ENCODE measurements around the gene RGL1. TPM values are rescaled to one million over a fixed set of nuclear protein-coding genes. Genes with fewer than 3 reads are reported as not detected.

RGL1 gene
- total RNA-seq, 1 experiment from 2014 or later: 34.5 TPM

GRCh38 chr1:183881387-183882131 lies 76.6 kb downstream of the RGL1 start:
- peaks cover 77% of the 10 kb centered on the region for H3K36me3 Mint-ChIP-seq (ENCODE audit: insufficient read depth, unreplicated experiment)
- ChIA-PET CTCF (interaction anchor here (0.8 to 1.5 kb wide), 2 partner anchors 11 to 34 kb away, joined by 3 to 4 read pairs; no protein-coding TSS in a partner anchor), POLR2A (interaction anchor here (0.5 kb wide), 1 partner anchor 44 kb away, joined by 3 read pairs; no protein-coding TSS in a partner anchor)
- H3K27ac Mint-ChIP-seq (ENCODE audit: unreplicated experiment): peak overlapping the region; percentile 97
- Histone ChIP-seq H3K4me1 (peaks cover 48% of the 10 kb centered on the region), H3K9me3 (no peaks in the 10 kb centered on the region), H3K27me3 (replicated peaks; ENCODE audit: control insufficient read depth, insufficient read depth, low read length) (no peaks in the 10 kb centered on the region), H3K4me3 (ENCODE audit: low read depth, low read length) (no peak overlapping the region), H3K36me3 (ENCODE audit: control insufficient read depth, insufficient read depth, low read length) (no peaks in the 10 kb centered on the region)
- TF ChIP-seq CTCF (IDR thresholded peaks at IDR 0.05; ENCODE audit: insufficient read depth in 1 of 2, low read depth in 1 of 2, low read length in 1 of 2, severe bottlenecking in 1 of 2, unreplicated experiment in 1 of 2): no peak
- peaks cover 56% of the 10 kb centered on the region for H3K4me1 Mint-ChIP-seq (ENCODE audit: low read depth, unreplicated experiment)
- H3K9me3 Mint-ChIP-seq (ENCODE audit: unreplicated experiment): no peaks in the 10 kb centered on the region
- no TSS peak for BruUV-seq (replicated peaks)
- peak overlapping the region; percentile 55 for H3K4me3 Mint-ChIP-seq (ENCODE audit: unreplicated experiment)
- no peaks in the 10 kb centered on the region for H3K27me3 Mint-ChIP-seq (ENCODE audit: insufficient read depth, unreplicated experiment)
- intact Hi-C loops (cut with micrococcal nuclease; ENCODE audit: unreplicated experiment): no loop called here
- peak; percentile 73 to 78 for DNase-seq

GRCh38 chr1:183882335-183883167 lies 77.6 kb downstream of the RGL1 start:
- ChIA-PET CTCF (interaction anchor here (1.5 kb wide), 1 partner anchor 33 kb away, joined by 4 read pairs; no protein-coding TSS in a partner anchor), POLR2A (interaction anchor here (0.5 kb wide), 1 partner anchor 43 kb away, joined by 3 read pairs; no protein-coding TSS in a partner anchor)
- DNase-seq: no peak
- Mint-ChIP-seq H3K4me1 (ENCODE audit: low read depth, unreplicated experiment) (peaks cover 56% of the 10 kb centered on the region), H3K4me3 (ENCODE audit: unreplicated experiment) (peak overlapping the region; percentile 55), H3K27me3 (ENCODE audit: insufficient read depth, unreplicated experiment) (no peaks in the 10 kb centered on the region), H3K27ac (ENCODE audit: unreplicated experiment) (peak overlapping the region; percentile 97), H3K36me3 (ENCODE audit: insufficient read depth, unreplicated experiment) (peaks cover 76% of the 10 kb centered on the region), H3K9me3 (ENCODE audit: unreplicated experiment) (no peaks in the 10 kb centered on the region)
- H3K9me3 ChIP-seq: no peaks in the 10 kb centered on the region
- H3K36me3 ChIP-seq (ENCODE audit: control insufficient read depth, insufficient read depth, low read length): no peaks in the 10 kb centered on the region
- H3K4me1 ChIP-seq: peaks cover 48% of the 10 kb centered on the region
- TF ChIP-seq CTCF (IDR thresholded peaks at IDR 0.05; ENCODE audit: insufficient read depth in 1 of 2, low read depth in 1 of 2, low read length in 1 of 2, severe bottlenecking in 1 of 2, unreplicated experiment in 1 of 2): no peak
- BruUV-seq (replicated peaks): no TSS peak
- H3K4me3 ChIP-seq (ENCODE audit: low read depth, low read length): no peak overlapping the region
- no peaks in the 10 kb centered on the region for H3K27me3 ChIP-seq (replicated peaks; ENCODE audit: control insufficient read depth, insufficient read depth, low read length)
- intact Hi-C loops (cut with micrococcal nuclease; ENCODE audit: unreplicated experiment): no loop called here

GRCh38 chr1:183883623-183884022 lies 78.7 kb downstream of the RGL1 start:
- Mint-ChIP-seq H3K4me3 (ENCODE audit: unreplicated experiment) (no peak overlapping the region), H3K27me3 (ENCODE audit: insufficient read depth, unreplicated experiment) (no peaks in the 10 kb centered on the region), H3K9me3 (ENCODE audit: unreplicated experiment) (no peaks in the 10 kb centered on the region), H3K27ac (ENCODE audit: unreplicated experiment) (no peak overlapping the region), H3K4me1 (ENCODE audit: low read depth, unreplicated experiment) (peaks cover 56% of the 10 kb centered on the region), H3K36me3 (ENCODE audit: insufficient read depth, unreplicated experiment) (peaks cover 82% of the 10 kb centered on the region)
- TF ChIP-seq CTCF (IDR thresholded peaks at IDR 0.05; ENCODE audit: insufficient read depth in 1 of 2, low read depth in 1 of 2, low read length in 1 of 2, severe bottlenecking in 1 of 2, unreplicated experiment in 1 of 2): no peak
- intact Hi-C loops (cut with micrococcal nuclease; ENCODE audit: unreplicated experiment): no loop called here
- no TSS peak for BruUV-seq (replicated peaks)
- POLR2A ChIA-PET: interaction anchor here (0.6 kb wide), 1 partner anchor 59 kb away, joined by 7 read pairs; no protein-coding TSS in a partner anchor
- H3K4me1 ChIP-seq: peaks cover 52% of the 10 kb centered on the region
- H3K4me3 ChIP-seq (ENCODE audit: low read depth, low read length): no peak overlapping the region
- CTCF ChIA-PET: no interaction called here
- DNase-seq: no peak
- H3K36me3 ChIP-seq (ENCODE audit: control insufficient read depth, insufficient read depth, low read length): no peaks in the 10 kb centered on the region
- H3K9me3 ChIP-seq: no peaks in the 10 kb centered on the region
- no peaks in the 10 kb centered on the region for H3K27me3 ChIP-seq (replicated peaks; ENCODE audit: control insufficient read depth, insufficient read depth, low read length)

Data from Caco-2 (cell line).